PC-3 (cell line): Measurements from ENCODE around the gene CAMTA1.

Experiments
- CTCF ChIP-seq: fragments of 300-600 bp; sonication (generic); conservative IDR thresholded peaks from 2 replicates; pipeline ENCODE4 v1.5.1; 2017; ENCODE audit warnings: antibody characterized with exemption, low read depth, mild to moderate bottlenecking, low read length
- EZH2 ChIP-seq: fragments of 300-600 bp; sonication (generic); IDR thresholded peaks from one replicate; pipeline ENCODE4 v1.6.1; 2017; ENCODE audit warnings: antibody characterized with exemption, mild to moderate bottlenecking, low read length; ENCODE audit not compliant: unreplicated experiment

GRCh38 chr1:7105269-7105668, 320.0 kb downstream of the CAMTA1 start:
- TF ChIP-seq CTCF (no peak), EZH2 (no peak)
